ENCODE data around the gene TDRKH.
A peak's percentile ranks its signal among the peaks of the same experiment; 100 is the strongest.

Gene TDRKH

DNA sequence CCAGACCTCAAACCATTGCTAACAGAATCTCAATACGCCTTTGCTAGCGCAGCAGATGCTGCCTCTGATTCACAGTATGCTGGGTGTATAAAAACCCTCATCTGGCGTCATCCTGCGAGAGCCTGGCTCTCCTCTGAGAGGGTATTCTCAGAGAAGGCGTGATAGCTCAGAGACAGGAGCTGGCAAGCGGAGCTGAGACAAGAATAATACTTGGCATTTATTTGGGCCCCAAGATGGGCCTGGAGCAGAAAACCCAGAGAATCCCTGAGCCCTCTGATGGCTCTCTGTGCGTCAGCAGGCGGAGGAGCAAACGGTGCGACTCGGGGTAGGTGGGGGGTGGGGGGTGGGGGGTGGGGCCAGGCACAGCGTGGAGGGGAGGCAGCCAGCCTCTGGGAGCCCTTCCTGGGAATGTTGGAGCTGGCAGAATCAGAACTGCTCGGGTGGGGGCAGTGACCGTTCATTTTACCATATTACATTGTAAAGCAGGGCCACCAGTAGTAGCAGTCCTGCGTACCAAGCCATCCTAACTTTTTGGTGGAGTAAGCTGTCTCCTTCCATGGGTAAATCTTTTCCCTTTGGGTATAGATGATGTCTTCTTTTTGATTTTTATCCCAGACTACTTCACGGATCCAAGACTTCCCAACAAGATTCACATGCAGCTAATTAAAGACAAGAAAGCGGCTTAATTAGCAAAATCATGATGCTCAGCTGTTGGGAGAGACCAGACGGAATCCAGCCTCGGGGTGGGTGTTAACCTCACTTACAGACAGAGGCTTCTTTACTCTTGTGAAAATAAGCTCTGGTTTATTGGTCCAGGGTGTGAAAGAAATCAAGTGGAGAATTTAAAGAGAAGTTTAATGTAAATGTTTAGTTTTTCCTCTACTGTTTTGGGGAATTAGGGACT, 61.9 kb downstream of the TDRKH start:
- peak overlapping the region; percentile 14 for H3K4me3 ChIP-seq (ENCODE audit: low read length)
- TF ChIP-seq, protein P1, sequence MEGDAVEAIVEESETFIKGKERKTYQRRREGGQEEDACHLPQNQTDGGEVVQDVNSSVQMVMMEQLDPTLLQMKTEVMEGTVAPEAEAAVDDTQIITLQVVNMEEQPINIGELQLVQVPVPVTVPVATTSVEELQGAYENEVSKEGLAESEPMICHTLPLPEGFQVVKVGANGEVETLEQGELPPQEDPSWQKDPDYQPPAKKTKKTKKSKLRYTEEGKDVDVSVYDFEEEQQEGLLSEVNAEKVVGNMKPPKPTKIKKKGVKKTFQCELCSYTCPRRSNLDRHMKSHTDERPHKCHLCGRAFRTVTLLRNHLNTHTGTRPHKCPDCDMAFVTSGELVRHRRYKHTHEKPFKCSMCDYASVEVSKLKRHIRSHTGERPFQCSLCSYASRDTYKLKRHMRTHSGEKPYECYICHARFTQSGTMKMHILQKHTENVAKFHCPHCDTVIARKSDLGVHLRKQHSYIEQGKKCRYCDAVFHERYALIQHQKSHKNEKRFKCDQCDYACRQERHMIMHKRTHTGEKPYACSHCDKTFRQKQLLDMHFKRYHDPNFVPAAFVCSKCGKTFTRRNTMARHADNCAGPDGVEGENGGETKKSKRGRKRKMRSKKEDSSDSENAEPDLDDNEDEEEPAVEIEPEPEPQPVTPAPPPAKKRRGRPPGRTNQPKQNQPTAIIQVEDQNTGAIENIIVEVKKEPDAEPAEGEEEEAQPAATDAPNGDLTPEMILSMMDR (conservative IDR thresholded peaks at IDR 0.05; ENCODE audit: low read length): no peak
- DNase-seq (ENCODE audit: low read depth): peak; percentile 55

- DNase-seq (ENCODE audit: low read depth): no peak
- no peak overlapping the region for H3K4me3 ChIP-seq (ENCODE audit: low read length)
- TF ChIP-seq, protein P1 (conservative IDR thresholded peaks at IDR 0.05; ENCODE audit: low read length): no peak
These were observed 66.5 kb downstream of the TDRKH start for GRCh38 chr1:151723726-151724370.
